Activated naive CD4-positive, alpha-beta T cell treated with anti-CD3 and anti-CD28 coated beads, Interleukin-2, amount 10 ng/mL, durations not matched to agents 7 days and 5 days (primary cell): ENCODE results near the gene RNH1.
A peak's percentile ranks its signal among the peaks of the same experiment; 100 is the strongest.

Source experiments
- CTCF ChIA-PET: fragments of 350-600 bp; sonication (Branson Sonifier 250); formaldehyde crosslinking; loops from one replicate; lab custom pipeline; 2021; ENCODE audit warnings: antibody characterized with exemption; lab: Charles Lee
- DNase-seq: peaks from one replicate; pipeline ENCODE4 v3.0.0-alpha.2; 2020
- H3K27ac Mint-ChIP-seq: one replicate; pipeline ENCODE4 v1.8.0; 2021; ENCODE audit warnings: mild to moderate bottlenecking, moderate library complexity, mixed read lengths
- H3K27me3 Mint-ChIP-seq: one replicate; pipeline ENCODE4 v1.8.0; 2021; ENCODE audit warnings: mild to moderate bottlenecking, mixed read lengths
- H3K36me3 Mint-ChIP-seq: one replicate; pipeline ENCODE4 v1.8.0; 2021; ENCODE audit warnings: mixed read lengths
- H3K4me1 Mint-ChIP-seq: one replicate; pipeline ENCODE4 v1.8.0; 2021; ENCODE audit warnings: mixed read lengths
- H3K4me3 Mint-ChIP-seq: one replicate; pipeline ENCODE4 v1.8.0; 2021; ENCODE audit warnings: mild to moderate bottlenecking, moderate library complexity, mixed read lengths
- H3K9me3 Mint-ChIP-seq: one replicate; pipeline ENCODE4 v1.8.0; 2021; ENCODE audit warnings: mixed read lengths

RNH1 gene

DNA sequence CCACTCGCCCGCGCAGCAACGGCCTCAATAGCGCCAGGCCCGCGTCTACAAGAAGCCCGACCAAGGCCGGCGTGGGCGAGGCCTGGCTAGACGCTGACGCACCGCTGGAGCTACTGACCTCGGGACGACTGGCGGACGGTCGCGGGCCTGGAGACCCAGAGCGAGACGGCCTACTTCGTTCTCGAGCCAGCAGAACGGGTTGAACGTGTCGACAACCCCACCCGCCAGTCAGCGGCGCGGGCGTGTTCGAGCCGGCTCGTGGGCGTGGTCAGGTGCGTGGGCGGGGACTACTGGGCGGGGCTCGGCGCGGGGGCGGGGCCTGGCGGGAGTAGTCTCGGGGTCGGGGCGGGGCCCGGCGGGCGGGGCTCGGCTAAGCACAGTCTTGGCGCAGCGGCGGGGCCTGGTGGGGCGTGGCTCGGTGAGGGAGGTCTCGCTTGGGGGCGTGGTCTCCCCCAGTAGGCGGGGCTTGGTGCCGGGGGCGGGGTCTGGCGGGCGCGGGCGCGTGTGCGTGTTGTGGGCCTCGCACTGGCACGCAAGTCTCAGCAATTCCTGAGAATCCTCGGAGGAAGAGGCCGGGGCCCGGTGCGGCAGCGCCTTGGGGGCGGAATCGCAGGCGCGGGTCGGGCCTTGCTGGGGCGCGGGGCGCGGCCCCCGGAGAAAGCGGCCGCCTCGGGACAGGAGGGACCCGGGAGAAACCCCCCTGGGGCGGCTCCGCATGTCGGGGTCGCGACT lies at the start of gene RNH1:
Gene RNH1, minus strand, starts transcription at position 248 of the 732 bp plus-strand sequence. CDS start 5,080 bp downstream, outside the sequence.
- CTCF ChIA-PET = interaction anchor here (1.5 kb wide), 1 partner anchor 10 kb away, joined by 3 read pairs; no protein-coding TSS in a partner anchor
- Mint-ChIP-seq H3K9me3 (no peaks in the 10 kb centered on the region), H3K27me3 (peaks cover 4% of the 10 kb centered on the region), H3K4me3 (peak within 1 kb of the TSS; percentile 96), H3K27ac (peak within 1 kb of the TSS; percentile 100), H3K36me3 (peaks cover 16% of the 10 kb centered on the region), H3K4me1 (peaks cover 33% of the 10 kb centered on the region)
- DNase-seq = peak; percentile 99

DNA sequence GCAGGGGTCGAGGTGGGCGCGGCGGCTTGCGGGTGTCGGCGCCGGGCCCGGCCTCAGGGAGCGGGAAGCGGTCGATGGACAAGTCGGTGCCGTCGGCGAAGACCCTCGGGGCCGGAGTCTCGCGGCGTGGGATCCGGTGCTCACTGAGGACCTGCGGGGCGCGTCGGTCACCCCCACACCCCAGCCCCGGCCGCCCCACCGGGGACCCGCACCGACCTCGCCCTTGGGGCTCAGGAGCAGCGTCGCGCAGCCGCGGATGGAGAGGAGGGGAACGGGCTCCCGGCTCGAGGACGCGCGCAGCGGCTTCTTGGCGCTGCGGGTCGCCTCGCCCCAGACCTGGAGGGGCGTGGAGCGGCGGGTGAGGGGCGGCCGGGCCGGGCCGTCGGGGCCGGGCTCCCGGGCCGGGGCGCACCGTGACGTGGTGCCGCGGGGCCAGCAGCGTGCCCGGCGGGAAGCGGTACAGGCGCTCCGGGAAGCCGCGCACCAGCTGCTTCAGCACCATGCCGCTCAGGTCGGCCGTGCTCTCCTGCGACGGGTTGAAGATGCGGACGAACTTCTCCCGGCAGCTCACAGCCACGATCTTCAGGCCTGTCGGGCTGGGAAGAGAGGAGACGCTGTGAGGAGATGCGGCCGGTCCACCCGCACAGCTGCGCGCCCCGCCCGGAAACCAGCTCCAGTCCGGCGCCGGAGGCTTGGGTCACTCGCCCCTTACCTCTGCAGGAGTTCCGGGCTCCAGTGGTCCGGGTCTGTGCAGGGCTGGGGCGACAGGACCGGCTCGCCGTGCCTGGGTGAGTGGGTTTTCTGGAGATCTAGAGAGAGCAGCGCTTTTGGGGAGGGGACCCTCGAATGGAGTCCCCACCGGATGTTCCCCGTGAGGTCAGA lies 49.0 kb upstream of the RNH1 start:
- CTCF ChIA-PET = interaction anchor here (1.1 to 3.3 kb wide), 5 partner anchors 9 to 172 kb away, joined by 3 to 42 read pairs (median 5); no protein-coding TSS in a partner anchor
- no peaks in the 10 kb centered on the region for H3K36me3 Mint-ChIP-seq
- peak; percentile 42 for DNase-seq
- H3K4me1 Mint-ChIP-seq = peaks cover 21% of the 10 kb centered on the region
- peak overlapping the region; percentile 41 for H3K4me3 Mint-ChIP-seq
- no peaks in the 10 kb centered on the region for H3K9me3 Mint-ChIP-seq
- no peak overlapping the region for H3K27ac Mint-ChIP-seq
- H3K27me3 Mint-ChIP-seq = peaks cover 65% of the 10 kb centered on the region

DNA sequence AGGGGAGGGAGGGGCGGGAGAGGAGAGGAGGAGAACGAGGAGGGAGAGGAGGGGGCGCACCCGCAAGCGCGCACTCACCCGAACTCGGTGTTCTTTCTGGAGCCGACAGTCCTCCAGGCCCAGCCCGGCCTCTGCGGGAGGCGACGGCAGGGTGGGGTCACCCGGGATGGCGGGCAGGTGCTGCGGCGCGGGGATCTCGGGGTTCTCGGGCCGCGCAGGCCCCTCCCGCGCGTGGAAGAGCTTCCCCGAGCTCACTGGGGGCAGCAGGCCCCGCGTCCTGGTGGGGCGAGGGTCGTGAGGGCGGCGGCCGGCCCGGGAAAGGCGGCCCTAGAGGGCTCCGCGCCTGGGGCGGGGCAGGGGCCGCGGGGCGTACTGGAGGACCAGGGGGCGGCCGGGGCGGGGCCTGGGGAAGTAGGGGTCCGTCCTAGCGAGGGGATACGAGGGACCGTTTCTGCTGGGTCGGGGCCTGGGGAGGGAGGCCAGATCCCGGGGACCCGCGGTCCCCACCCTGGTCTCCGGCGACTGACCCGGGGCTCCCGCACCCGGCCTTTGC lies 48.3 kb upstream of the RNH1 start:
- peak; percentile 48 for DNase-seq
- no peak overlapping the region for H3K4me3 Mint-ChIP-seq
- CTCF ChIA-PET = interaction anchor here (1.2 to 3.3 kb wide), 5 partner anchors 10 to 169 kb away, joined by 3 to 42 read pairs (median 5); no protein-coding TSS in a partner anchor

DNA sequence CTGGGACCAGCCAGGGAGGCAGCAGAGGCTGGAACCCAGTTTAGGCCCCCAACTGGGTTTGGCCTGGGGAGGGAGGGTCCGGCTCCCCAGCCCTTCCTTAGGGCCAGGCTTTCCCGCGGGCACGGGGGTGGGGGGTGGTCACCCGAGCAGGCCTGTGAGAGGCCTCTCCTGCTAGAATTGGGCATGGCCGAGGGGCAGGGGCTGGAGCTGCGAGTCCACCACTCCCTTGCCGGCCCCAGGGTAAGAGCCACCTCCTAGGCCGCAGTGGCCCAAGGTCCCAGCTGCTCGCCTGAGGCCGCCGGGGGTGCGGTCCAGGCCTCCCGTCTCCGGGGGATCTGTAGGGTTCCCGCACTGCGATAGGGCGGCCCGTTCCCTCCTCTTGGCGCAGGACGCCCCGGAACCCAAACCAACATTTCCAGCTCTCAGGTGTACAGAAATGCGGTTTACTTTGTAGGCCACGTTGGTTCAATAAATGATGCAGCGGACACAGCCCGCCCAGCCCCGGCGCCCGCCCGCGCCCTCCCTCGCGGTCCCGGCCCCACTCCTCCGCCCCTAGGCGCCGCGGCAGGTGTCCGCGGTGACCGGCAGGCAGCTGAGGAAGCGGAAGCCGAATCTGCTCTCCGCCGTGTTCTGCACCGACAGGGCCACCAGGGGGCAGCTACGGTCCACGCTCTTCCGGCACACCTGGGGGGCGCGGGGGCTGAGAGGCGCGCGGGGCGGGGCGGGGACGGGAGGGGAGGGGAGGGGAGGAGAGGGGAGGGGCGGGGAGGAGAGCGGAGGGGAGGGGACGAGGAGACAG lies 47.6 kb upstream of the RNH1 start:
- peaks cover 13% of the 10 kb centered on the region for H3K4me1 Mint-ChIP-seq
- CTCF ChIA-PET = interaction anchor here (0.6 to 3.3 kb wide), 8 partner anchors 18 to 170 kb away, joined by 3 to 42 read pairs (median 5); partner anchors contain the start of gene IRF7
- H3K9me3 Mint-ChIP-seq = no peaks in the 10 kb centered on the region
- H3K27ac Mint-ChIP-seq = no peak overlapping the region
- DNase-seq = peak; percentile 85
- H3K36me3 Mint-ChIP-seq = no peaks in the 10 kb centered on the region
- H3K4me3 Mint-ChIP-seq = peak overlapping the region; percentile 52
- peaks cover 61% of the 10 kb centered on the region for H3K27me3 Mint-ChIP-seq

More for the DNA sequence above, 48.3 kb upstream of the RNH1 start:
- Mint-ChIP-seq H3K27ac (no peak overlapping the region), H3K27me3 (peaks cover 65% of the 10 kb centered on the region), H3K9me3 (no peaks in the 10 kb centered on the region), H3K36me3 (no peaks in the 10 kb centered on the region), H3K4me1 (peaks cover 20% of the 10 kb centered on the region)

DNA sequence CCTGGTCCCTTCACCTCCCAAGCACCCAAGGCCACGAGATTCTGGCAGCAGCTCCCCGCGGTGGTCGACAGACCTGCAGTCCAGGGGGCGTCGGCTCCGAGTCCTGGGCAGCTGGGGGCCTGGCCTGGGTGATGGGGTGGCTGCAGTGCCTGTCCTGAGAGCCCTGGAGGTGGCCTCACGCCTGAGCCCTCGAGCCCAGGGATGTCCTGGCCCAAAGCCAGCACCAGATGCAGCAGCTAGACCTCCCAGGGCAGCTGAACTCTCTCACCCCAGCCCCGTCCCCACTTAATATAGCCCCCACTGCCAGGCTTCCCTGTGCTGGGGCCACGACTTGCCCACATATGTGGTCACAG lies 46.9 kb upstream of the RNH1 start:
- H3K27me3 Mint-ChIP-seq = peaks cover 60% of the 10 kb centered on the region
- H3K36me3 Mint-ChIP-seq = no peaks in the 10 kb centered on the region
- H3K4me3 Mint-ChIP-seq = no peak overlapping the region
- no peak for DNase-seq
- CTCF ChIA-PET = interaction anchor here (0.9 to 3.3 kb wide), 6 partner anchors 18 to 170 kb away, joined by 3 to 42 read pairs (median 5); no protein-coding TSS in a partner anchor
- no peaks in the 10 kb centered on the region for H3K9me3 Mint-ChIP-seq
- H3K27ac Mint-ChIP-seq = no peak overlapping the region
- H3K4me1 Mint-ChIP-seq = peaks cover 8% of the 10 kb centered on the region

DNA sequence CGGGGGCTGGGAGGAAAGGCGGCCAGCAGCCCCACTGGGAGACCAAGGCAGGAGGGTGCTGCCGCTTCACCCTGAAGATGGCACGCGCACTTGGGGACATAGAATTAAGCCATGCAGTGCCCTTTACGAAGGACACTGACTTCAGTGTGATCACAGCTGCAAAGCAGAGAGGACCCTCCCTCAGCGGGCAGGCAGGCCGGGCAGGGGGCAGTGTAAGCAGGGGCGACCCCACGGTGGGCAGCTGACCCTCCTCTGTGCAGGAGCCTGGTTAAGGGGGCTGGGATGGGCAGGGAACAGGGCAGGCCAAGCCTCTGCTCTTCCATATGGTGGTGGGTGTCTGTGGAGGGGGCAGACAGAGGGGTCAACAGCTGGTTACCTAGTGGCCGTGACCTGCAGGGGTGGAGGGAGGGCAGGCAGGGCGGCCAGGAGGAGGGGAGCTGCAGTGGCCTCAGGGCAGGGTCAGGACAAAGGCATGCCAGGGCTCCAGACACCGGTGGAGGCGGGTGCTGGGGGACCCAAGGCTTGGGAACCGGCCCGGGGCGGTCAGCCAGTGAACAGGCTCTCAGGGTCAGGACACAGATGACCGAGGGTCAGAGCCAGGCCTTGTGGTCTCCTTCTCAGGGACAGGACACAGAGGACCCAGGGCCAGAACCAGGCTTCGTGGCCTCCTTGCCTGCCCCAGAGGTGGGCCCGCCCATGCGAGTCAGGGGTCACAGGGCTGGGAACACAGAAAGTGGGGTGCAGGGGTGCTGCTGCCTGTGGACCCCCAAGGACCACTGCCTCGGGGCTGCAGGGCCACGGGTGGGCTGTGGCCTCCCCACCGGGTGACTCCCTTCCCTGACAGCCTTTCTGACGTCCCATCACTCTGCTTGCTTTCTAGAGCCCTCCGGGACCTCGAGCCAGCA lies 46.3 kb upstream of the RNH1 start:
- Mint-ChIP-seq H3K36me3 (no peaks in the 10 kb centered on the region), H3K27me3 (peaks cover 59% of the 10 kb centered on the region), H3K27ac (no peak overlapping the region), H3K4me3 (peak overlapping the region; percentile 3), H3K9me3 (no peaks in the 10 kb centered on the region), H3K4me1 (peaks cover 7% of the 10 kb centered on the region)
- CTCF ChIA-PET = interaction anchor here (1.1 kb wide), 1 partner anchor 152 kb away, joined by 3 read pairs; no protein-coding TSS in a partner anchor
- no peak for DNase-seq

DNA sequence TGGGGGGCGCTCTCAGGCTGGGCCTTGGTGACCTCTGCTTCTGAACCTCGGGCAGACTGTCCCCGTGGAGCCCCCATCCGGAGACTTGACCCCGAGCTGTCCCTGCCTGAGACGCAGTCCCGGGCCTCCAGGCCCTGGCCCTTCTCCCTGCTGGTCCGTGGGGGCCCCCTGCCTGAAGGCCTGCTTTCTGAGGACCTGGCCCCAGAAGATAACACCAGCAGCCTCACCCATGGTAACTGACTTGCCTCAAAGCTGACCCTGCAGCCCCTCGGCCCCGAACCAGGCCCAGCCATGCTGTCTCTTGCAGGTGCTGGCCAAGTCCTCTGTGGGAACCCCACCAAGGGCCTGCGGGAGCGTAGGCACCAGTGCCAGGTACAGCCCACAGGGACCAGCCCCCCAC lies 44.6 kb upstream of the RNH1 start:
- DNase-seq = no peak
- no peak overlapping the region for H3K4me3 Mint-ChIP-seq
- no peaks in the 10 kb centered on the region for H3K9me3 Mint-ChIP-seq
- H3K4me1 Mint-ChIP-seq = peaks cover 6% of the 10 kb centered on the region
- H3K36me3 Mint-ChIP-seq = no peaks in the 10 kb centered on the region
- H3K27ac Mint-ChIP-seq = no peak overlapping the region
- H3K27me3 Mint-ChIP-seq = peaks cover 41% of the 10 kb centered on the region
- CTCF ChIA-PET = interaction anchor here (1.0 to 1.1 kb wide), 2 partner anchors 33 to 171 kb away, joined by 3 read pairs; no protein-coding TSS in a partner anchor

DNA sequence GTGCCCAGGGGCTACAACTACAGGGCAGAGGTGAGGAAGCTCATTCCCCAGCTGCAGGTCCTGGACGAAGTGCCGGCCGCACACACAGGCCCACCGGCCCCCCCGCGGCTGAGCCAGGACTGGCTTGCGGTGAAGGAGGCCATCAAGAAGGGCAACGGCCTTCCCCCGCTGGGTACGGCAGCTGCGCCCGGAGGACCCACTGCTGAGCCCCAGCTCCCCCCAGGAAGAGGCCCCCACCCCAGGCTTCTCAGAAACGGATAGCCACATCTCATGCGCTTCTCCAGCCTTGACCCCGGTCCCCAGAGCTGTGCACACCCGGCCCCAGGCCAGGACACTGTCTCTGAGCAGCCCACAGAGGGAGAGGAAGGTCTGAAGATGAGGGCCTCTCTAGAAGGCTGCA lies 44.1 kb upstream of the RNH1 start:
- Mint-ChIP-seq H3K4me3 (no peak overlapping the region), H3K36me3 (no peaks in the 10 kb centered on the region), H3K4me1 (peaks cover 3% of the 10 kb centered on the region), H3K27me3 (peaks cover 37% of the 10 kb centered on the region), H3K9me3 (no peaks in the 10 kb centered on the region), H3K27ac (no peak overlapping the region)
- CTCF ChIA-PET = interaction anchor here (1.0 to 1.1 kb wide), 2 partner anchors 32 to 172 kb away, joined by 3 read pairs; no protein-coding TSS in a partner anchor
- DNase-seq = no peak

DNA sequence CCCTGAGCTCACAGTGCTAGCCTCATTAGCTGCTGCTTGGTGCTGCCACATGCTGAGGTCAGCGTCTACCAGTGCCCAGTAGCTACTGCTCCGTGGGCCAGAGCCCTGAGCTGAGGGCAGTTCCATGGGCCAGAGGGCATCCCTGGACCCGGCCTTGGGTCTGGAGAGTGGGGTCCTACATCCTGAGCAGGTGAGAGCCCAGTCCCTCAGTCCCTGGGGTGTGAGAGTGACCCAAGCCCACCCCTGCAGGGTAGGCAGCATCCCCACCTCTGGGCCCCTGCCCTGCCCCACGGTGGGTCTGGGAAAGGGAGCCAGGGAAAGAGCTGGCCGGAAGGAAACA lies 43.7 kb upstream of the RNH1 start:
- H3K27ac Mint-ChIP-seq = no peak overlapping the region
- no peak for DNase-seq
- peaks cover 3% of the 10 kb centered on the region for H3K4me1 Mint-ChIP-seq
- peaks cover 33% of the 10 kb centered on the region for H3K27me3 Mint-ChIP-seq
- no peaks in the 10 kb centered on the region for H3K36me3 Mint-ChIP-seq
- H3K4me3 Mint-ChIP-seq = no peak overlapping the region
- H3K9me3 Mint-ChIP-seq = no peaks in the 10 kb centered on the region
- CTCF ChIA-PET = interaction anchor here (1.0 to 1.1 kb wide), 2 partner anchors 32 to 172 kb away, joined by 3 read pairs; no protein-coding TSS in a partner anchor

DNA sequence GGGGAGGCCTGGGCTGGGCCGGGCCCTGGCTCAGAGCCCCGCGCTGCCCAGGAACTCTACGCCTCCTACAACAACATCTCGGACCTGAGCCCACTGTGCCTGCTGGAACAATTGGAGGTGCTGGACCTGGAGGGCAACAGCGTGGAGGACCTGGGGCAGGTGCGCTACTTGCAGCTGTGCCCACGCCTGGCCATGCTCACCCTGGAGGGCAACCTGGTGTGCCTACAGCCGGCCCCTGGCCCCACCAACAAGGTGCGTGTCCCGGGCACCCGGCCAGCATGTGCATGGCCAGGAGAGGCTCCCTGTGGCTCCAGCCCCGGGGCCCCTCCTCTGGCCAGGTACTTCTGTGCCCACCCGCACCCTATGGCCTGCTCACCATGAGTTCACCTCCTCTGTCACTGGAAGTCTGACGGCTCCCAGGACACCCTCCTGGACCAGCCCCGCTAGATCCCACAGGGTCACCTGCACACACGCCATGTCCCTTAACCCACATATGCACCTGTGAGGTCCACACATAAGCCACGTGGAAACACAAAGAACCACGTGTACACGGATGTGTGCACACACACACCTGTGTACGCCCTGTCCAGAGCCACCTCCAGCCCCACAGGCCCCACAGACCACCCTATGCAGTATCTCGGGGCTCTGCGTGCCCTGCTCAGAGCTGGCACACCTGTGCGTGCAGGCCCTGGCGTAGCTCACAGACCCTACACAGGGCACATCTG lies 43.1 kb upstream of the RNH1 start:
- no peak for DNase-seq
- Mint-ChIP-seq H3K27ac (no peak overlapping the region), H3K4me1 (peaks cover 3% of the 10 kb centered on the region), H3K4me3 (no peak overlapping the region), H3K27me3 (peaks cover 27% of the 10 kb centered on the region), H3K36me3 (no peaks in the 10 kb centered on the region), H3K9me3 (no peaks in the 10 kb centered on the region)
- CTCF ChIA-PET = interaction anchor here (0.8 kb wide), 1 partner anchor 14 kb away, joined by 3 read pairs; no protein-coding TSS in a partner anchor

DNA sequence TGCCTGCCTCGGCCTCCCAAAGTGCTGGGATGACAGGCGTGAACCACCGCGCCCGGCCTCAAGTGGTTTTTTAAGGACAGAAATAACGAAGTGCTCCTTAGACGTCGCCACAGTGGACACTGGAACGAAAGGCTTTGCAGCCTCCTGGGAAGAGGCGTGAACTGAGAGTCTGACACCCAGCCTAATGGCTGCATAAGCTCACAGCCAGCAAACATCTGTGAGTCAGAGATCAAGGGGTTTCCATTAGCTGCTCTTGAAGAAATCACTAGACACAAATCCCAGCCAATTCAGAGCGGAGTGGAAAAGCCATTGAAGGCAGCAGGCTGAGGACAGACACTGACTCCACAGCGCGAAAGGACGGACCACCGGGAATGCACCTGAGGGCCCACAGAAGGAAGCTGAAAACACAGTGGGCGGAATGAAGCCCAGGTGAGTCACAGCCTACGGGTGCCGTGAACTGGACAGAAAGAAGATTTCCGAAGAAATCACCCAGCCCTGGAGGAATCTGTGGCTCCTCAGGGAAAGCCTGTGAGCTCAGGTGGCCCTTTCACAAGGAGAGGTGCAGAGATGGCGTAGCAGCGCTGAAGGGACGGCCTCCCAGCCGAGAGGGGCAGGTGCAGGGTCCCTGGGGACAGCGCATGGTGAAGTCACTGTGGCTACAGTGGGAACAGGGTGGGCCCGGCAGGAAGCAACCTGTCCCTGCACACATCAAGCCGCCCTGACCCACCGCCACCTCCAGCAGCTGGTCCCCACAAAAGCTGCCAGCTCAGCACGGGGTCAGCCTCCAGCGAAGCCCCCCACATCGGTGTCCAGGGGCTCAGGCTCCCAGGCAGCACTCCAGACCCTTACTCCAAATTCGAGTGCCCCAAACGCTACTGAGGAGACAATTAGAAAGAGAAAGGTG lies 41.9 kb upstream of the RNH1 start:
- Mint-ChIP-seq H3K27ac (no peak overlapping the region), H3K4me1 (no peaks in the 10 kb centered on the region), H3K9me3 (no peaks in the 10 kb centered on the region), H3K4me3 (no peak overlapping the region), H3K27me3 (peaks cover 19% of the 10 kb centered on the region), H3K36me3 (no peaks in the 10 kb centered on the region)
- CTCF ChIA-PET = interaction anchor here (0.8 to 1.4 kb wide), 2 partner anchors 13 kb away, joined by 3 read pairs; no protein-coding TSS in a partner anchor
- no peak for DNase-seq
